Measurements from ENCODE around the gene PRKN. TPM values are rescaled to one million over a fixed set of nuclear protein-coding genes. Genes with fewer than 3 reads are reported as not detected.

The PRKN gene
- total RNA-seq, 1 experiment from 2014 or later: 2.0 TPM

GRCh38 chr6:161590961-161591627 lies 1136.5 kb downstream of the PRKN start:
- H3K56ac ChIP-seq (ENCODE audit: insufficient read length, low read depth, low read length): no peak overlapping the region
- no peak overlapping the region for H3K18ac ChIP-seq (ENCODE audit: insufficient read length, low read depth, low read length)
- no peak overlapping the region for H2BK12ac ChIP-seq (ENCODE audit: insufficient read length, low read depth, low read length)
- H3K27me3 ChIP-seq (ENCODE audit: insufficient read depth, low read length): no peaks in the 10 kb centered on the region
- no peak overlapping the region for H3K23ac ChIP-seq (ENCODE audit: insufficient read length, low read depth, low read length)
- H4K91ac ChIP-seq (ENCODE audit: insufficient read length, low read depth, low read length): no peak overlapping the region
- no peak overlapping the region for H3K4me3 Mint-ChIP-seq
- no peak overlapping the region for H3K4me2 ChIP-seq (ENCODE audit: insufficient read depth, insufficient read length, low read length)
- H4K8ac ChIP-seq (replicated peaks; ENCODE audit: insufficient read length, low read depth, low read length): no peak overlapping the region
- no peaks in the 10 kb centered on the region for H3K79me2 ChIP-seq (ENCODE audit: insufficient read depth, low read length)
- no peaks in the 10 kb centered on the region for H3K23me2 ChIP-seq (ENCODE audit: insufficient read length, low read depth, low read length, poor library complexity, severe bottlenecking)
- H4K20me1 ChIP-seq (ENCODE audit: control insufficient read depth, insufficient read depth, insufficient read length): no peaks in the 10 kb centered on the region
- H2AK5ac ChIP-seq (ENCODE audit: insufficient read length, low read length): no peak overlapping the region
- no peak overlapping the region for H3K9ac ChIP-seq (ENCODE audit: extremely low read depth, insufficient read length, low read length)
- H2BK120ac ChIP-seq (ENCODE audit: low read depth, low read length, poor library complexity, severe bottlenecking): no peak overlapping the region
- peaks cover 2 to 6% of the 10 kb centered on the region in 2 experiments; a peak in 2 of 4 replicates for H3K4me1 Mint-ChIP-seq
- no peaks in the 10 kb centered on the region for H3K36me3 Mint-ChIP-seq (ENCODE audit: insufficient read depth in 1 of 3, low read depth in 3 of 3)
- H3K9me3 Mint-ChIP-seq: no peaks in the 10 kb centered on the region
- no peak overlapping the region for H3K27ac Mint-ChIP-seq
- H2BK20ac ChIP-seq (ENCODE audit: low read depth, low read length, poor library complexity, severe bottlenecking): no peak overlapping the region
- no peak for DNase-seq
- no peak overlapping the region for H4K5ac ChIP-seq (ENCODE audit: insufficient read length, low read depth, low read length)
- no peak overlapping the region for H3T11ph ChIP-seq (ENCODE audit: low read length)
- H2BK15ac ChIP-seq (ENCODE audit: low read depth, low read length): no peak overlapping the region
- H3K27ac ChIP-seq (ENCODE audit: insufficient read length, low read depth, low read length): no peak overlapping the region
- no peak overlapping the region for H3K14ac ChIP-seq (ENCODE audit: insufficient read depth, low read length)
- H3K9me3 ChIP-seq (ENCODE audit: control insufficient read depth, low read depth, low read length): no peaks in the 10 kb centered on the region
- no peak overlapping the region for H3K4ac ChIP-seq (ENCODE audit: low read depth, low read length)
- H3K4me1 ChIP-seq (ENCODE audit: insufficient read depth, low read length): no peaks in the 10 kb centered on the region
- no CpG with 5 or more reads among the region's 5 CpGs for WGBS (ENCODE audit: extremely low coverage, insufficient read length, low lambda C conversion rate)
- H3K27me3 Mint-ChIP-seq (ENCODE audit: low read depth): no peaks in the 10 kb centered on the region; the same call in 1 of the 2 replicates
- no peak overlapping the region for H2BK5ac ChIP-seq (ENCODE audit: insufficient read length, low read length)
- no peak overlapping the region for H2AFZ ChIP-seq (ENCODE audit: low read length)
- TF ChIP-seq CTCF (conservative IDR thresholded peaks at IDR 0.05): no peak
- H3K79me1 ChIP-seq (ENCODE audit: insufficient read depth, low read depth, low read length, poor library complexity, severe bottlenecking): no peaks in the 10 kb centered on the region
